Measurements from ENCODE around the gene NACAD. TPM values are rescaled to one million over a fixed set of nuclear protein-coding genes. Genes with fewer than 3 reads are reported as not detected.
A peak's percentile ranks its signal among the peaks of the same experiment; 100 is the strongest.

NACAD gene
- total RNA-seq, 1 experiment from 2014 or later, result 0.90 TPM

DNA sequence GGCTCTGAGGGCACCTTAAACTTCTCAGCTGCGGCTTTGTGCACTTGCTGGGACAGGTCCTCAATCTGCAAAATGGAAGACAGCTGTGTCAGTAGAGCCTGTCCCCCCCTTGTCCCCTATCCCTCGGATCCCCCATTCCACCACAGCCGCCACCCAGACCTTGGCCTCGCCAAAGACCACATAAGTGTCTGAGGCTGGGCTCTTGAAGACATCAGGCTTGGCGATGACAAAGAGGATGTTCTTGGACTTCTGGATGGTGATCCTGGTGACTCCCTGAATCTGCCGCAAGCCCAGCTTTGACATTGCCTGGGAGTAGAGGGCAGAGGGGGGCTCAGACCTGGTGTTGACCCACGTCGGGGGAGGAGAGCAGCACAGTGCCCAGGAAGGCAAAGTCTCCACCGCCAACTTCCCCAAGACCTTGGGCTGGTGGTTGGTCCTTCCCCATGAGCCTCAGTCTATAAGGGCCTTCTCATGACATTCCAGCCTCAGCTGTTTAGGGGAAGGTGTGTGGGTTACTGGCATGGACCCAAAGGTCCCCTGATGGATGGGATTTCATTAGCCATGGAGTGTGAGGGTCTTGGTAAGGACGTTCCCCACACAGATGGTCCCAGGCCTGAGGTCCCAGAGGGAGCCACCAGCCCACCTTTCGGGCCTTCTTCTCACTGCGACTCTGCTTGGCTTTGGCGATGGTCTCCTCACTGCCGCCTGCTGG is 7.7 kb downstream of the NACAD start:
- no peak overlapping the region for H3K4me3 Mint-ChIP-seq (ENCODE audit: low read depth, unreplicated experiment)
- no peak for DNase-seq
- intact Hi-C loops (cut with micrococcal nuclease; ENCODE audit: unreplicated experiment), result no loop called here

DNA sequence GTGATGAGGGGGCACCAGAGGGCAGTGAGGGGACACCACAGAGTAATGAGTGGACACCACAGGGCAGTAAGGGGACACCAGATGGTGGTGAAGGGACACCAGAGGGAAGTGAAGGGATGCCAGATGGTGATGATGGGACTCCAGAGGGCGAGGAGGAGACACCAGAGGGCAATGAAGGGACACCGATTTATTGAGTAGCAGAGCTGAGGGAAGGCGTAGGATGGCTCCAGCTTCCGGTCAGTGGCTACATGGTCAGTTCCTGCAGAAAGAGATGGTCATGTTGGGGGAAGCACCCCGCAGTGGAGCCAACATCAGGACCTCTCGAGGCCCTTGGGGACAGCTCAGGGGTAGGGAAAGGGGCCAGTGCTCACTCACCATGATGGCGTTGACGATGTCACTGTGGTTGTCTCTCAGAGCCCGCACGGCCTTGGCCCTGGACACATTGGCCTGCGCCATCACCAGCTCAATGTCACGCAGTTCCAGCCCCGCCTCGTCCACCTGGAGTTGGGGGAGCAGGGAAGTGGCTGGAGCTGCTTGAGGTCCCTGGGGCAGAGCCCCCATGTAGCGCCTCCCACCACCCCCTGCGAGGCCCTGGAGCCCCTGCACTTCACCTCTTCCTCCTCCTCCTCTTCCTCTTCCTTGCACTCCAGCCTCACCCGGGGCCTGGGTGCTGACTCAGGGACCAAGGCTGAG is 8.4 kb downstream of the NACAD start:
- Mint-ChIP-seq H3K4me1 (ENCODE audit: low read depth, unreplicated experiment) (peaks cover 6% of the 10 kb centered on the region), H3K27ac (ENCODE audit: unreplicated experiment) (no peak overlapping the region), H3K36me3 (ENCODE audit: insufficient read depth, unreplicated experiment) (peaks cover 11% of the 10 kb centered on the region), H3K9me3 (ENCODE audit: low read depth, unreplicated experiment) (no peaks in the 10 kb centered on the region), H3K27me3 (ENCODE audit: unreplicated experiment) (no peaks in the 10 kb centered on the region), H3K4me3 (ENCODE audit: low read depth, unreplicated experiment) (no peak overlapping the region)
- CTCF ChIA-PET, result no interaction called here
- DNase-seq, result no peak
- no TSS peak for BruUV-seq (replicated peaks)
- TF ChIP-seq CTCF (IDR thresholded peaks at IDR 0.05; ENCODE audit: unreplicated experiment), result no peak
- intact Hi-C loops (cut with micrococcal nuclease; ENCODE audit: unreplicated experiment), result no loop called here

More for the DNA sequence above, 7.7 kb downstream of the NACAD start:
- Mint-ChIP-seq H3K36me3 (ENCODE audit: insufficient read depth, unreplicated experiment) (peaks cover 12% of the 10 kb centered on the region), H3K27ac (ENCODE audit: unreplicated experiment) (no peak overlapping the region), H3K9me3 (ENCODE audit: low read depth, unreplicated experiment) (no peaks in the 10 kb centered on the region), H3K4me1 (ENCODE audit: low read depth, unreplicated experiment) (peaks cover 6% of the 10 kb centered on the region), H3K27me3 (ENCODE audit: unreplicated experiment) (no peaks in the 10 kb centered on the region)
- CTCF ChIA-PET, result no interaction called here
- TF ChIP-seq CTCF (IDR thresholded peaks at IDR 0.05; ENCODE audit: unreplicated experiment), result no peak
- no TSS peak for BruUV-seq (replicated peaks)

DNA sequence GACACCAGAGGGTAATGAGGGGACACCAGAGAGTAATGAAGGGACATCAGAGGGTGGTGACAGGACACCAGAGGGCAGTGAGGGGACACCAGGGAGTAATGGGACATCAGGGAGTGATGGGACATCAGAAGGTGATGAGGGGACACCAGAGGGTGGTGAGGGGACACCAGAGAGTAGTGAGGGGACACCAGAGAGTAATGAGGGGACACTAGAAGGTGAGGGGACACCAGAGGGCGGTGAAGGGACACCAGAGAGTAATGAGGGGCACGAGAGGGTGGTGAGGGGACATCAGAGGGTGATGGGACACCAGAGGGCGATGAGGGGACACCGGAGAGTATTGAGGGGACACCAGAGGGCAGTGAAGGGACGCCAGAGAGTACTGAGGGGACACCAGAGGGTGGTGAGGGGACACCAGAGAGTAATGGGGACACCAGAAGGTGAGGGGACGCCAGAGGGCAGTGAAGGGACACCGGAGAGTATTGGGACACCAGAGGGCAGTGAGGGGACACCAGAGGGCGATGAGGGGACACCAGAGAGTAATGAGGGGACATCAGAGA is 10.6 kb downstream of the NACAD start:
- no TSS peak for BruUV-seq (replicated peaks)
- intact Hi-C loops (cut with micrococcal nuclease; ENCODE audit: unreplicated experiment), result loop anchor here (2.0 kb wide), 1 partner anchor 59 kb away; no protein-coding TSS in a partner anchor
- Mint-ChIP-seq H3K9me3 (ENCODE audit: low read depth, unreplicated experiment) (no peaks in the 10 kb centered on the region), H3K4me1 (ENCODE audit: low read depth, unreplicated experiment) (peaks cover 14% of the 10 kb centered on the region), H3K27me3 (ENCODE audit: unreplicated experiment) (no peaks in the 10 kb centered on the region), H3K36me3 (ENCODE audit: insufficient read depth, unreplicated experiment) (peaks cover 19% of the 10 kb centered on the region), H3K27ac (ENCODE audit: unreplicated experiment) (peak overlapping the region; percentile 9), H3K4me3 (ENCODE audit: low read depth, unreplicated experiment) (no peak overlapping the region)
- CTCF ChIA-PET, result no interaction called here
- no peak for DNase-seq
- TF ChIP-seq CTCF (IDR thresholded peaks at IDR 0.05; ENCODE audit: unreplicated experiment), result no peak

DNA sequence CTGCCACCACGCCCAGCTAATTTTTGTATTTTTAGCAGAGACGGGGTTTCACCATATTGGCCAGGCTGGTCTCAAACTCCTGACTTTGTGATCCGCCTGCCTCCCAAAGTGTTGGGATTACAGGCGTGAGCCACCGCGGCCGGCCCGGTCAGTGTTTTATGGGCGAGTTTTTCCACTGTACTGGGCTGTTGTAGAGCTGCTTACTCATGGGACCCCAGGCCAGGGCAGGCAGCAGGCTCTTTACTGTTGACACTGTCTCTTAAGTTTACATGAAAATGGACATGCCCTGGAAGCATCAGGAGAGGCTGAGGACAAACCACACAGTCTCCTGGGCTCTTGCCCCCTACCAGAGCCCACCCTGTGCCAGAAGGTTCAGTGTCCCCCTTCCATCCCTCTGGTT is 11.2 kb downstream of the NACAD start:
- peaks cover 19% of the 10 kb centered on the region for H3K36me3 Mint-ChIP-seq (ENCODE audit: insufficient read depth, unreplicated experiment)
- intact Hi-C loops (cut with micrococcal nuclease; ENCODE audit: unreplicated experiment), result no loop called here
- BruUV-seq (replicated peaks), result no TSS peak
- peak overlapping the region; percentile 9 for H3K27ac Mint-ChIP-seq (ENCODE audit: unreplicated experiment)
- H3K4me3 Mint-ChIP-seq (ENCODE audit: low read depth, unreplicated experiment), result no peak overlapping the region
- H3K4me1 Mint-ChIP-seq (ENCODE audit: low read depth, unreplicated experiment), result peaks cover 14% of the 10 kb centered on the region
- no peaks in the 10 kb centered on the region for H3K9me3 Mint-ChIP-seq (ENCODE audit: low read depth, unreplicated experiment)
- TF ChIP-seq CTCF (IDR thresholded peaks at IDR 0.05; ENCODE audit: unreplicated experiment), result no peak
- DNase-seq, result no peak
- CTCF ChIA-PET, result no interaction called here
- no peaks in the 10 kb centered on the region for H3K27me3 Mint-ChIP-seq (ENCODE audit: unreplicated experiment)
